ENCODE data around the gene SAMMSON. TPM values are rescaled to one million over a fixed set of nuclear protein-coding genes. Genes with fewer than 3 reads are reported as not detected.
A peak's percentile ranks its signal among the peaks of the same experiment; 100 is the strongest.

SAMMSON gene
- total RNA-seq, 1 donor from 2014 or later, result not detected

DNA sequence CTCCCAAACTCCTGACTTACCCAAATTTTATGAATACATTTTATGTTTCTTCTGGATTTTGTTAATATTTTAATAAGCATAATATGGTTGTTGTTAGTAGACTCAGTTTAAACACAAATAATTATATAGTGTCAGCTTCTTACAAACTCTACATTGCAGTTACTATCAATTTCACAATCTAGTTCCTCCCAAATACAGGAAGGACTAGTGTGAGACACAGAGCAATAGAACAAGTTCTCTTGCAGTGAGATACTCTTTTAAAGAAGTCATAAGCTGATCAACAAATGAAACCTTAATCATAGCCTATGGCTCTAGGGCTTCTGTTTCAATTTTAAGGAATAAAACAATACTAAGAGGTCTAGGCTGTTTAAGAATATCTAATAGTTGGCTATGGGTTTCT, 86.1 kb downstream of the SAMMSON start:
- no peak for ATAC-seq

GRCh38 chr3:70086336-70086735, 86.8 kb downstream of the SAMMSON start:
- no peak for DNase-seq (ENCODE audit: low spot score)
- no peak for ATAC-seq

More for the DNA sequence above, 86.1 kb downstream of the SAMMSON start:
- no peak for DNase-seq (ENCODE audit: low spot score)

- peak; percentile 63 for ATAC-seq
- DNase-seq (ENCODE audit: low spot score), result no peak
Observed at GRCh38 chr3:70090322-70090913, 90.9 kb downstream of the SAMMSON start.

DNA sequence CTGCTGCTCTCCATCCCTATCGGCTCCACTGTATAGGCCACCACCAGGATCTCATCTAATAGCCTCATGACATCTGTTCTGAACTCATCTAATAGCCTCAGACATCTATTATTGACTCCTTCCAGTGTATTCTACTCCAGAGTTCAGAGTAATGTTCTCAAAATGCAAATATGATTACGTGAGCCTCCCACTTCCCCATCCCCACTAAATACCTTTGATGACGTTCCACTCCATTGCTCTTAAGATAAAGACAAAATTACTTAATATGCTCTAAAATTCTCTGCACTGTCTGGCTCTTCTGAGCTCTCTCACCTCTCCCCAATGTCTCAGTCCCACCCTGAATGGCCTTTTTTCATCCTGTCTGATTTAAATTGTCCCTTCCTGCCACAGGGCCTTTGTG, 94.7 kb downstream of the SAMMSON start:
- no peak for DNase-seq (ENCODE audit: low spot score)

GRCh38 chr3:70095260-70095659, 95.7 kb downstream of the SAMMSON start:
- DNase-seq (ENCODE audit: low spot score) (no peak), ATAC-seq (no peak)

More for the DNA sequence above, 94.7 kb downstream of the SAMMSON start:
- no peak for ATAC-seq

DNA sequence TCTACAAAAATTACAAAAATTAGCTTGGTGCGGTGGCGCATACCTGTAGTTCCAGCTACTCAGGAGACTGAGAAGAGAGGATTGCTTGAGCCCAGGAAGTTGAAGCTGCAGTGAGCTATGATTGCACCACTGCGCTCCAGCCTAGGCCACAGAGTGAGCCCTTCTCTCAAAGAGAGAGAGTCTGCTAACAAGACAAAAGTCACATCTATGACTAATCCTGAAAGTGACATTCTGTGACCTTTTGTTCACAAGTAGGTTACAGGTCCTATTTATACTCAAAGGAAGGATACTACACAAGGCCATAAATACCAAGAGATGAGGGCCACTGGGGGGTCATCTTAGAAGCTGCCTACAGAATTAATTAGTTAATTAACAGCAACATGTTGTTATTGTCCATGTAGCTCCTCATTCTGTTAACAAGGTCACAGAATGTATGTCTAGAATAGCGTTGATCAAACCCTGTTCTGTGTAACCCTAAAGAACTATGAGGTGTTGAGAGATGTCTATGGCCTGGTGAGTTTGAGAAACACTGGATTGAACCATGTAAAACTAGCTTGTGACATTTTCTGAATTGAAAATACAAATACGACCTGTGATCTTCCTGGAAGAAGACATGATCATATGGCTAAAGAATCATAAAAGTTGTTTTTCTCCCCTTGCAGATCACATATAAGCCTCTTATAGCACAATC, 97.0 kb downstream of the SAMMSON start:
- ATAC-seq, result no peak
- no peak for DNase-seq (ENCODE audit: low spot score)

DNA sequence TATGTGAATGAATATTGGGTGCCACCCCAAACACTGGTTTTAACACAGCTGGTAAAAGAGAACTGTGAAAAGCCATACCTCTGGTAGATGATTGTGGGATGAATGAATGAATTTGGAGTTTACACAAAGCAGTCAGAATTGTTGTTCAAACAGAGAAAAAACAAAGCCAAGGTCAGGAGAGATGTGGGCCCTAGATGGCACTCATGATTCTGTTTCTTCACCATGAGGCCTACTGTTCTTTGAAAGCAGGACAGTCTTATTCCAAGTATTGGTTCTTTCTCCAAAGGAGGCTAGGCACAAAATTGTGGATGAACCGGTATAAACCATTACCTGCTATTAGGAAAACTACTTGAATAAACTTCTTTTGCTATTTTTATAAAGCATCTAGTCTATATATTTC, 97.6 kb downstream of the SAMMSON start:
- DNase-seq (ENCODE audit: low spot score), result no peak
- no peak for ATAC-seq

- ATAC-seq (peak; percentile 82), DNase-seq (ENCODE audit: low spot score) (peak; percentile 50)
Observed at GRCh38 chr3:70108072-70108471, 108.5 kb downstream of the SAMMSON start.

GRCh38 chr3:70108546-70108945, 109.0 kb downstream of the SAMMSON start:
- no peak for ATAC-seq
- no peak for DNase-seq (ENCODE audit: low spot score)

DNA sequence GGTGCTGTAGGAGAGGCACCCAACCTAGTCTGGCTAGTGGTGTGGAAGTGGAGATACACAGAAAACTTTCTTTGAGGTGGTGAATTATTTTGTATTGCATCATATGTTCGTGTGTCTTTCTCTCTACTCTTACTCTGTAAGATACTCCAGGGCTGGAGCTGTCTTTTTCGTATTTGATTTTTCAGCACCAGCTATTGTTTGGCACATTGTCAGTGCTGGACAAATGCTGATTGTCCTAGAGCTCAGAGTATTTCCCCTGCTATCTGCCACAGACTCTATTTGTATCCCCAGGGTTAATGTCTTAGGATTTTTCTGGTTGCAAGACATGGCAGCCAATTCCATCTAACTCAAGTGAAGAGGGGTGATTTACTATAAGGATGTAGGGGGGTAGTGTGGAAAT, 110.5 kb downstream of the SAMMSON start:
- DNase-seq (ENCODE audit: low spot score) (no peak), ATAC-seq (no peak)

GRCh38 chr3:70111411-70111810, 111.9 kb downstream of the SAMMSON start:
- no peak for ATAC-seq
- DNase-seq (ENCODE audit: low spot score), result no peak

DNA sequence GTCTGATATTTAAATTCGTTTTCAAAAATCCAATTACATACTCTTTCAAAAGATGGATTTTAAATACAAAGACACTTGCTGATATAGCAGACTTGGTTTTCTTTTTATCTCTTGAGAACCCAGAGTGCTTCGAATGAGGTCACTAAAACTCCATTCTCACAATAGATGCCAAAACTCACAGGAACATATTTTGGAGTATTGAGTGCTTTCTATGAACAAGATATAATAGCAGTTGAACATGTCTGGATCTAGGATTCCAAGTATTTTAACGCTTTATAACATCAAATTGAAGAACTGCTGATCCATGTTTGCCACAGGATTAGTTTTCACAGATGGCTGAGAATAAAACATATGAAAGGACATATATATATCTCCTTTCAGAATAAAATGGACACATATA, 113.2 kb downstream of the SAMMSON start:
- ATAC-seq (no peak), DNase-seq (ENCODE audit: low spot score) (no peak)

DNA sequence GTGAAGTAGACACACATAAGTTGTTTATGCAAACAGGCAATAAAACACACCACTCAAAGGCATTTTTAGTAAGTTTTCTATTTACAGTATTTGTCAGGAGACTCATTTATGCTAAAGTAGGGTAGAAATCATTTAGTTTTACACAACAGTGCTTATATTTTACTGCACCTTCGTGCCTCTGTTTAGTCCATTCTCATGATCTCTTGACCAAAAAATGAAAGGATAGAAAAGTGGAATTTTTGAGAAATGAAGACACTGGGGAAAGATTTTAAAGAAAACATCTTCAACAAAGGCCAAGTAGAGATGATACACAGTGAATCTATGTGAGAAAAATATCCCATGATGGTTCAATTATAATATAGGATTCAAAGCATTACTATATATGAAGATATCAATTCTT, 114.9 kb downstream of the SAMMSON start:
- ATAC-seq (no peak), DNase-seq (ENCODE audit: low spot score) (no peak)

- DNase-seq (ENCODE audit: low spot score) (no peak), ATAC-seq (no peak)
Observed at GRCh38 chr3:70119879-70120278, 120.3 kb downstream of the SAMMSON start.

All from left lobe of liver (tissue), 2 donors.